NCI-H2196 (cell line): ENCODE data around the gene AP4S1.
A peak's percentile ranks its signal among the peaks of the same experiment; 100 is the strongest.
"Not testable (repeated sequence)": the region's sequence is repeated elsewhere in the genome, so short reads cannot be mapped to it uniquely, and the experiment has no call there.

ENCODE experiments used
- DNase-seq: peaks from one replicate; lab custom pipeline; 2025; ENCODE audit not compliant: unreplicated experiment; lab: John Stamatoyannopoulos, UW

AP4S1 gene

GRCh38 chr14:31004007-31004406 is 21.4 kb upstream of the AP4S1 start:
- not testable (repeated sequence) for DNase-seq

- DNase-seq, result no peak
These were observed 18.7 kb upstream of the AP4S1 start for GRCh38 chr14:31006703-31007102.

DNA sequence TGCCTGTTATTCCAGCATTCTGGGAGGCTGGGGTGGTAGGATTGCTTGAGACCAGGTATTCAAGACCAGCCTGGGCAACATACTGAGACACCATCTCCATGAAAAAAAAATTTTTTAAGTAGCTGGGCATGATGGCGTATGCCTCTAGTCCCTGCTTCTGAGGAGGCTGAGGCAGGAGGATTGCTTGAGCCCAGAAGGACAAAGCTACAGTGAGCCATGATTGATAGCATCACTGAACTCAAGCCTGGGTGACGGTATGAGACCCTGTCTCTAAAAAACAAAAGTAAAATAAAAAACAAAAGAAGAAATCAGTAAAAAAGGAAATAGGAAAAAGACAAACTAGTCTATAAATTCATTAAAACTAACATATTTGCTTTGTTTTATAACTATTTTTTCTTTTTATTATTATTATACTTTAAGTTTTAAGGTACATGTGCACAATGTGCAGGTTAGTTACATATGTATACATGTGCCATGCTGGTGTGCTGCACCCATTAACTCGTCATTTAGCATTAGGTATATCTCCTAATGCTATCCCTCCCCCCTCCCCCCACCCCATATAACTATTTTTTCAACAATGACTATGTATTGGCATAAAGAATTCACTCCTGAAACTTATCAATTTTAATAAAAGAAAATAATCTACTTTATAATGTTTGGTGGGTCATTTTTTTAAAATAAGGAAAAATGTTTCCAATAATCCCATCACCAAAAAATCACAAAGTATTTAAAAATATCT is 15.4 kb upstream of the AP4S1 start:
- DNase-seq, result no peak

- no peak for DNase-seq
These were observed 14.5 kb upstream of the AP4S1 start for GRCh38 chr14:31010935-31011334.

- DNase-seq, result no peak
These were observed 11.6 kb upstream of the AP4S1 start for GRCh38 chr14:31013841-31014240.

DNA sequence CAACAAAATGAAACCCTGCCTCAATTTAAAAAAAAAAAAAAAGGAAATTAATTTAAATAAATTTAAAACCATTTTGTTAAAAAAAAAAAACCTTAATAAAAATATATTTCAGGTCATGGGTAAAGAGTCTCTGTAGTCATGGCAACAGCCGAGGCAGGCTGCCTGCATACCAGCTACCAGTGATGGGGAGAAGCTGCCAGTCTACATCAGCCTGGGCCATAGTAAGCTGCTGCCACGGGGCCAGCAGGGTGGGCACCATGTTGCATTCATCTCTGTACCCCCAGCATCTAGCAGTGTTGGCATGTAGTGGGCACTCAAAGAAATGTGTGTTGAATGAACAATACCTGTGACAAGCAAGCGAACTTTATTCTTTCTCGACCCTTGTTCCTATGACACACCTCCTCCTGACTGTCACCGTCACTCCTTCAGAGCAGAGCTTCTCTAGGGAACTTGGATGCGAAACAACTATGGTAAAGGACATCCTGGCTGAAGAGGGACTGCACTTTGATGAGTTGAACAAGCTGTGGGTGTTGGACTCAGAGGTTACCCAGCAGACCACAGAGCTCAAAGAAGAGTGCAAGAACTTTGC is 7.3 kb upstream of the AP4S1 start:
- no peak for DNase-seq

DNA sequence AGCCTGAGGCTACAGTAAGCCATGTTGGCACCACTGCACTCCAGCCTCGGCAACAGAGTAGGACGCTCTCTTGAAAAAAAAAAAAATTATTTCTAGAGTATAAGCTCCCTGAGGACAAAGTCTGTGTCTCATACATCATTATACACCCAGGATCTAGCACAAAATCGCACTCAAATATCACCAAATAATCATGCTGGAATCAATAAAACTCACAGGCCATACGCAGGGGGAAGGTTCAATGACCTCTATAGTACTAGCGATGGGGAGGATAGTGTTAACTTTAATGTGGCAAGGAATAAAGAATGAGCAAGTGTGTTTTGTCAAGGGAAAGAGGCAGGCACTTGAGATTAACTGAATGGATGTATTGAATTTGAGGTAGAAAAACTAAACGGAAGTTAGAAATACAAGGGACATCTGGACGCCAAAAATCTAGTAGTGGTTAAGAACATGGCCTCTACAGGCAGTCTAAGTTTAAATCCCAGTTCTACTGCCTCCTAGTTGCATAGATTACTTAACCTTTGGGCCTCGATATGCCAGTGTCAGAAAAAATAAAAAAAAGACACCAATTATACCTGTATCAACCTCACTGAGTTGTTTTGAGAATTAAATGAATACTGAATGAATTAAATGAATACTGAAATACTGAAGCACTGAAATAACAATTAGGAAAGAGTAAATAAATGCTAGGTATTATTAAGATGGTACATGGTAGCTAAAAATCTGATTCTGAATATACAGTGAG is 4.4 kb upstream of the AP4S1 start:
- DNase-seq, result no peak

DNA sequence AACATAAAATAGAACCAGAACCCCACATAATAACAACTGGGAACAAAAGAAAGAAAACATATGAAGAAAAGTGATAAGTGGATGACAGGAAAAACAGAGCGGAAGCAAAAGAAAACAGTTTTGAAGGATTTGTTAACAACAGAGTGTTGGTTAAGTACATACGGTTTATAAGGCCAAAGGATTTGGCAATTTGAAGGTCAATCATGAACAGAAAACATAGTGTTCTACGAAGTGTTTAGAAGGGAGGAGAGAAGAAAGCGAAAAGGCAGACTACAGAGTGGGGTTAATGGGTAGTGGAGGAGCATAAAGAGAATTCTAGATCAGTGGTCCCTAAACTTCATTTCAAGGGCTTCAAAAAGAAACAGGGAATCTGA is 3.9 kb upstream of the AP4S1 start:
- no peak for DNase-seq

GRCh38 chr14:31022386-31022785 is 3.1 kb upstream of the AP4S1 start:
- DNase-seq, result no peak

DNA sequence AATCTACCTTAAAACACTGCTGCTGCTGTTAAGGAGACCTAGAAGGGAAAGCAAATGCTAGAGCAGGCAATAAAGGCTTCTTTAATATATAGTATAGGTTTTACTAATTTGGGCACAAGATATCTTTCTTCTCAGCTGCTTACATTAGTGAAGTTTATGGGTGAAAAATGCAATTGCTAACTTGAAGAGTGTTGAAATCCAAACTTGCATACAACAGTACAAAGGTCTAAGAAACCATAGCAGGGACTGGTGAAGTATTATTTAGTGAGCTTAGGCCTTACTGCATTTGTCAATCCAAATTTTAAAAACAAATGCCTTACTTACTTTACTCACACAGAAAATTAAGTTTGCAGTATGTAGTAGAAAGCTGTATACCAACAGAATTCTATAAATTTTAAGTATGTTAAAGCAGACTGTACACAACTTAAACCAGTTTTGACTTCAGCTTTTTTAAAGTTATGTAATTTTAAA is 1.4 kb upstream of the AP4S1 start:
- DNase-seq, result no peak

DNA sequence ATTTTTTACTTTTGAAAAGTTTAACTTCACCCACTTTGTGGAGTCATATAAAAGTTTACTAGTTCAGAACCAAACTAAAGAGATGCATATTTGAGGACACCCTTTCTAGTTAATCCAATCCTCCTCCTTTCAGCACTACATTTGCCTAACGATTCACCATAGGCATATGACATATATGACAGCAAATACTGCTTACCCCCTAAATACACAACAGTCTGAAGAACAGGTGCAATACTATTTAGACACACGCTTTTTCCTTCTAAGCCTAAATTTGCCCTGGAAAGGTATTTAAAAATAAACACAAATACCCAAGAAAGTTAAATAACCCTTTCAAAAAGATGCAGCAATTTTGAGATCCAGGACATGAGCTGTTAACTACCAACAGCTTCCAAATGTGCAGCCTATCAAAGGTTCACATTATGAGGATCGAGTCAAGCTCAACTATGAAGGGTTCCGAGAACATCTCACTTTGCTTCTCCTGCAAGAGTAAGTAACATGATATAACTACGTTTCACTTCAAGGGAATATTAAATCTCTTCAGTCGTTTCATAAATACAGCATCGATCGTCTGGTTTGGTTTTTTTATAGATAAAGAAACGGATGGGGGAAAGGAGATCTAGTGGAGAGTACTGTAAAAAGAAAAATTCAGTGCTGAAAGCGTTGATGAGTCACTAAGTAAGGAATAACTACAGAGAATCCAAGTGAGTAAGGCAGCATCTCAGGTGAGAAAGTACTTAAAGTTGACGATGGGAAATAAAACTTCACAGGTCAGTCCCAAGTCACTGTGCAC is 677 bp upstream of the AP4S1 start:
- DNase-seq, result no peak

DNA sequence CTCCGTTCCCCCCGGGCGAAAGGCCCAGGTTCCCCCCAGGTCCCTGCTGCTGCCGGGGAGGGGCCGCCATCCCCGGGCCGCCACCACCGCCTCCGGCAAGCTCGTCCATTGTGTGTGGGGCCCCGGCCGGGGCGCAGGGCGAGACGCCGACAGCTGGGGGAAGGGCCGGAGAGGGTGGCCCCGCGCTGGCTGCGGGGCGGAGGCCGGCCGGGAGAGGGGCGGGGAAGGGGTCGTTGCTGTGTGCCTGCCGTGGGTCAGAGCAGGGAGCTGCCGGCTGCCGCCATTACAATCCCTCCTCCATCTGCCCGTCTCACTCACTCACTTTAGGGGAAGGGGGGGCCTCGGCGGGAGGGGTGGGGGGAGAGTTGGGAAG is 614 bp downstream of the AP4S1 start, which contains the start of gene STRN3:
TSS of gene STRN3 (minus strand) at position 303 of the 373 bp plus-strand sequence. CDS start at position 109, 194 bp downstream.
- DNase-seq, result no peak

DNA sequence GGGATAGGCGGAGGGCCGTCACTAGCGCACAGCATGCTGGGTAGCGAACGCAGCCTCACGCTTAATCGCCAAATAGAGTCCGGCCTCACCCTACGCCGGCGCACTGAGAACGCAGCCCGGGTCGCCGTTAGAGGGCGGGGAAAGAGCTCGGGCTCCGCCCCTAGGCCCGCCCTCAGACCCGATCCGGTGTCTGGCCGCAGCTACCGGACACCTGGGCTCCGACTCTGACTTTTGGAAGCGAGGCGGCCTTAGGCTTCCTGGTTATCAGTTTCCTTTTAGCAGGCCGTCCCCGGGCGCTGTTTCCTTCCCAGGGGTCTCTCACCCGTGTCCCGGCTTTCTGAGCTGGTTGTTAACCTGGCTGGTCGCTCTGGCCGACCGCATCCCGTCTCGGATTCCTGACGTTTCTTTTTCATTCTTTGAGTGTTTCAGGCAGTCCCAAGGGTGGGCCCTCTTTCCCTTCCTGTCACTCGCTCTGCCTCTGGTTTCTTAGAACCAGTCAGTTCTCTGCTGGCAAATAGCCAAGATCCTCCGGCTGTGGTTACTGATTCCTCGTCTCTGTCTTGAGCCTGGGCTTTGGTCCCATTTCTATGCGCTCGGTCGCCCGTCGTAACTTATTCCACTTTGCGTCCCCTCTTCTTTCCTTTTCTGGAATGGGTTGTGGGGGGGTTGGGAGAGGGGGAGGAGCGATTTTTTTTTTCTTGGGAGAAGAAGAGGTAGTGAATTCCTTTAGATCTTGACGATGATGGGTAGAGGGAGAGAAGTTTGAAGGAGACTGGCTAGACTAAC is 1.2 kb downstream of the AP4S1 start:
- peak; percentile 94 for DNase-seq

GRCh38 chr14:31027847-31028246 is 2.4 kb downstream of the AP4S1 start:
- DNase-seq, result no peak

DNA sequence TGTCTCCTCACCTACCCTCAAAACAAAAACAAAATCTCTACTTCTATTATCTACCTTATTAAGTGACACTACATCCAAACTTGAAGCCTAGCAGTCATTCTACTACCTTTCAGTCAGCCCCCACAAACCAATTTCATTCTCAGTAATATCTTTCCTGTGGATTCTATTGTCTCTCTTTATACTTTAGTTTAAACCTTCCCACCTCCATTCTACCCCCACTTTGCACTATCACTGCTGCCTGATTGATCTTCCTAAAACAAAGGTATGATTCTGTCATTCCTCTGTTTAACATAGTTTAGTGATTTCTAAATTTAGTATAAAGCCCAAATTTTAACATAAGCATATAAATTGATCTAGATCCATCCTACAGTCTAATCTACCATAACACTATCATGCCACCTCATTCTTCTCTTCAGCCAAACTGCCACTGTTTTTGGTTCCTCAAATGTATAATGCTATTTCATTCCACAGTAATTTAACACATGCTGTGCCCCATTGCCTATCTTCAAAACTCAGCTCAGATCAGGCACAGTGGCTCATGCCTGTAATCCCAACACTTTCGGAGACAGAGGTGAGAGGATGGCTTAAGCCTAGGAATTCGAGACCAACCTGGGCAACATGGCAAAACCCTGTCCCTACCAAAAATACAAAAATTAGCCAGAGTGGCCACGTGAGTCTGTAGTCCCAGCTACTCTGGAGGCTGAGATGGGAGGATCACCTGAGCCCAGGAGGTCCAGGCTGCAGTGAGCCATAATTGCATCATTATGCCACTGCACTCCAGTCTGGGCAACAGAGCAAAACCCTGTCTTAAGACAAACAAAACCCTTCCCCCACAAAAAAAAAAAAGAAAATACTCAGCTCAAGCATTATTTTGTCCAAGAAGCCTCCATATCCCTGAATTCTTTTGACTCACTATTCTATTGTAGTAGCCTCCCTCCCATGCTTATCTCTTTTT is 3.8 kb downstream of the AP4S1 start:
- DNase-seq, result no peak

- no peak for DNase-seq
These were observed 5.0 kb downstream of the AP4S1 start for GRCh38 chr14:31030469-31030868.

DNA sequence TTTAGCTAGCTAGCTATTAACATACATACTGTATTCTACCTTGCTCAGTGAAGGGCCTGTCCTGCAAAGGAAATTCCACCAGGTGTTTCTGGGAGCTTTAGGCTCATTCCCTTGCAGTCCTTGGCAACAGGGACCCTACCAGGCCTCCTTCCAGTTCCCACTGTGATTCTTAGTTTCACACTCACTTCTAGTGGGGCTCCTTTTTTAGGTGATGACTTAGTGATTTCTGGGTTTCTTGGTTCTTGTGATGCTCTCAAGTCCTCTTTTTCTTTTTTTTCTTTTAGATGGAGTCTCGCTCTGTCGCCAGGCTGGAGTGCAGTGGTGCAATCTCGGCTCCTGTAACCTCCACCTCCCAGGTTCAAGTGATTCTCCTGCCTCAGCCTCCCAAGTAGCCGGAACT is 11.1 kb downstream of the AP4S1 start:
- DNase-seq, result no peak

- DNase-seq, result no peak
These were observed 12.3 kb downstream of the AP4S1 start for GRCh38 chr14:31037709-31038221.

DNA sequence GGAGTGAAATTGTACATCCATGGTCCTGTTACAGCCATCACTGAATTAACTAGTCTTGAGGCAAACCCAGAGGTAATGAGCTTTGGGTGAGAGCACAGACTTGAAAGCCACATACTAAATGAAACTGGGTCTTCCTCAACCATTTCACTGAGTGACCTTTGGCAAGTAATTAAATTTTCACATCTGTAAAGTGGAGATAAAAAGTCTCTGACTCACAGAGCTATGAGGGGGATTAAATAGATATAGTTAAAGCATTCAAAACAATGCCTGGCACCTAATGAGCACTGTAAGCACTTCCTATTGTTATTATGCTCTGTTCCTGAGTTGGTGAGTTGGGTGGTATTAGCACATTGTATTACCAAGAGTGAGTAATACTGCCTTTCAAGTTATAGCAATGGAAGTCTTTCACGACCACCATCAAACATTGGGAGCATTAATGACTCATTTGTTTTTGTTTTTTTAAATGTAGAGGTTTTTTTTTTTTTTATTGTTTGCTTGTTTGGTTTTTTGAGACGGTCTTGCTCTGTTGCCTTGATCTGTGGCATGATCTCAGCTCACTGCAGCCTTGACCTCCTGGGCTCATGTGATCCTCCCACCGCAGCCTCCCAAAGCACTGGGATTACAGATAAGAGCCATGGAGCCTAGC is 13.2 kb downstream of the AP4S1 start:
- DNase-seq, result no peak
